ENCODE results near the gene DCP2.

DCP2 gene

DNA sequence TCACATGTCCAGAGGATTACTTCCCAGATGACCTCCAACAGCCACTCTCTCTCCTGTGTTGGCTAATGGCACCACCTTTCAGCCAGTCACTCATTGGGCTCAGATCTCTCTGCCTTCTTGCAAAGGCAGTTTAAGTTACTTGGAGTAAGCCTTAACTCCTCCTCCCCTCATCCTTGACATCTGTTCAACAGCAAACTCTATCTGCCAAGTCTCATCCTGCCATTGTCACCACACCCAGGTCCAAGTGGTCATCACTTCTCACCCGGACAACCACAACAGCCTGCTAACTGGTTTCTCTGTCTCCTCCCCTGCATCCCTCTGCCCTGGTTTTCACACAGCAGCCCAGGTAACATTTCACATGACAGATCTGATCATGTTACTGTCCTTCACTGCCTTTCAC lies 58.5 kb downstream of the DCP2 start:
- TF ChIP-seq RAD21 (IDR thresholded peaks at IDR 0.05; ENCODE audit: low read depth) (no peak), EGR1 (IDR thresholded peaks at IDR 0.05) (no peak), TAF1 (IDR thresholded peaks at IDR 0.05; ENCODE audit: low read depth) (no peak), NFIC (IDR thresholded peaks at IDR 0.05) (no peak), TEAD4 (IDR thresholded peaks at IDR 0.05) (no peak), FOXM1 (IDR thresholded peaks at IDR 0.05; ENCODE audit: borderline replicate concordance, low read depth) (no peak), TCF12 (IDR thresholded peaks at IDR 0.05; ENCODE audit: low read depth) (no peak), CEBPB (IDR thresholded peaks at IDR 0.05) (no peak), ZBTB7A (IDR thresholded peaks at IDR 0.05; ENCODE audit: low read depth) (no peak), EP300 (IDR thresholded peaks at IDR 0.05; ENCODE audit: borderline replicate concordance) (no peak)
- TF ChIP-seq, protein P1, sequence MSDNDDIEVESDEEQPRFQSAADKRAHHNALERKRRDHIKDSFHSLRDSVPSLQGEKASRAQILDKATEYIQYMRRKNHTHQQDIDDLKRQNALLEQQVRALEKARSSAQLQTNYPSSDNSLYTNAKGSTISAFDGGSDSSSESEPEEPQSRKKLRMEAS (IDR thresholded peaks at IDR 0.05) = no peak
- TF ChIP-seq, protein P2, sequence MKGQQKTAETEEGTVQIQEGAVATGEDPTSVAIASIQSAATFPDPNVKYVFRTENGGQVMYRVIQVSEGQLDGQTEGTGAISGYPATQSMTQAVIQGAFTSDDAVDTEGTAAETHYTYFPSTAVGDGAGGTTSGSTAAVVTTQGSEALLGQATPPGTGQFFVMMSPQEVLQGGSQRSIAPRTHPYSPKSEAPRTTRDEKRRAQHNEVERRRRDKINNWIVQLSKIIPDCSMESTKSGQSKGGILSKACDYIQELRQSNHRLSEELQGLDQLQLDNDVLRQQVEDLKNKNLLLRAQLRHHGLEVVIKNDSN (IDR thresholded peaks at IDR 0.05) = no peak

DNA sequence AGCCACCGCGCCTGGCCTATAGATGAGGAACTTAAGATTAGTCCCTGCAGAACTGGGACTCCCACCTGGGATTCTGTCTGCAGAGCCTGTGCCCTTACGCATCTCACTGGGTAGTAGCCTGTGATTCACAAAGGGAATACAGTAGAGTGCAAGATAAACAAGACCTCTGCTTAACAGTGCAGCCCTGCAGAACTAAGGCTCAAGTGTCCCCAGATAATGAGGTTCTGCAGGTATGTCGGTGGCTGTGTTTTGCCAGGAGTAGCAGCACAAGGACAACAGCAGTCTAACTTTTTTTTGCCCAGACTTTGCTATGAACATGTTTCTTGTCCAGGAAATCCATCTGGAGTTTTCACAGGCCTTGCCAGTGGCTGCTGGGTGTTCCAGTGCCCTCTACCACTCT lies 59.7 kb downstream of the DCP2 start:
- TF ChIP-seq CREB1 (IDR thresholded peaks at IDR 0.05; ENCODE audit: low read depth) = no peak
- no peak for TF ChIP-seq EGR1 (IDR thresholded peaks at IDR 0.05)
- TF ChIP-seq RAD21 (IDR thresholded peaks at IDR 0.05; ENCODE audit: low read depth) = no peak
- TF ChIP-seq YY1 (IDR thresholded peaks at IDR 0.05; ENCODE audit: low read depth) = no peak
- TF ChIP-seq ZBTB7A (IDR thresholded peaks at IDR 0.05; ENCODE audit: low read depth) = no peak
- no peak for TF ChIP-seq CEBPB (IDR thresholded peaks at IDR 0.05)
- TF ChIP-seq EP300 (IDR thresholded peaks at IDR 0.05; ENCODE audit: borderline replicate concordance) = no peak
- no peak for TF ChIP-seq TAF1 (IDR thresholded peaks at IDR 0.05; ENCODE audit: low read depth)
- TF ChIP-seq NFIC (IDR thresholded peaks at IDR 0.05) = no peak
- TF ChIP-seq REST (IDR thresholded peaks at IDR 0.05; ENCODE audit: low read depth) = no peak
- no peak for TF ChIP-seq TCF12 (IDR thresholded peaks at IDR 0.05; ENCODE audit: low read depth)
- TF ChIP-seq, protein P2 (IDR thresholded peaks at IDR 0.05) = no peak
- no peak for TF ChIP-seq TEAD4 (IDR thresholded peaks at IDR 0.05)
- TF ChIP-seq, protein P1 (IDR thresholded peaks at IDR 0.05) = no peak
- TF ChIP-seq FOXM1 (IDR thresholded peaks at IDR 0.05; ENCODE audit: borderline replicate concordance, low read depth) = no peak

DNA sequence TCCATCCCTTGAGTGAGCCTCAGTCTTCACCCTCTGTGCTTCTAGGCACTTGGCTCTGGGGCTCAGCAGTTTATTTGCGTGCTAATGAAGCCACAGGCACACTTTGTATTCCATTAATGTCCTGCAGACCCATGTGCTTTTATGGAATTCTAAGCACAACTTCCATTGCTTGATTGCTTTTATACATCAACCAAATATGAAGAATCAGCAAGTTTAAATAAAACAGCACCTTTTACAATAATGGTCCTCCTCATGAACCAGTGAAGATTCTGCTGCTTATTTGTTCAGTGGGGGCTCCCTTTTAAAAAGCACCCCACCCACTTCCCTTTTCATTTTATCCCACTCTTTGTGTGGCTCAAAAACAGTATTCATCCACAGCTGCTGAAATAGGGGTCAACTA lies 60.2 kb downstream of the DCP2 start:
- TF ChIP-seq ZBTB7A (IDR thresholded peaks at IDR 0.05; ENCODE audit: low read depth) = no peak
- TF ChIP-seq, protein P2 (IDR thresholded peaks at IDR 0.05) = no peak
- TF ChIP-seq EP300 (IDR thresholded peaks at IDR 0.05; ENCODE audit: borderline replicate concordance) = no peak
- no peak for TF ChIP-seq EGR1 (IDR thresholded peaks at IDR 0.05)
- no peak for TF ChIP-seq TAF1 (IDR thresholded peaks at IDR 0.05; ENCODE audit: low read depth)
- TF ChIP-seq, protein P1 (IDR thresholded peaks at IDR 0.05) = no peak
- TF ChIP-seq NFIC (IDR thresholded peaks at IDR 0.05) = no peak
- no peak for TF ChIP-seq FOXM1 (IDR thresholded peaks at IDR 0.05; ENCODE audit: borderline replicate concordance, low read depth)
- no peak for TF ChIP-seq TCF12 (IDR thresholded peaks at IDR 0.05; ENCODE audit: low read depth)
- no peak for TF ChIP-seq REST (IDR thresholded peaks at IDR 0.05; ENCODE audit: low read depth)
- no peak for TF ChIP-seq TEAD4 (IDR thresholded peaks at IDR 0.05)
- TF ChIP-seq RAD21 (IDR thresholded peaks at IDR 0.05; ENCODE audit: low read depth) = no peak
- no peak for TF ChIP-seq YY1 (IDR thresholded peaks at IDR 0.05; ENCODE audit: low read depth)
- TF ChIP-seq CEBPB (IDR thresholded peaks at IDR 0.05) = no peak
- TF ChIP-seq CREB1 (IDR thresholded peaks at IDR 0.05; ENCODE audit: low read depth) = no peak

- TF ChIP-seq, protein P1 (IDR thresholded peaks at IDR 0.05) = no peak
- no peak for TF ChIP-seq CEBPB (IDR thresholded peaks at IDR 0.05)
- no peak for TF ChIP-seq EP300 (IDR thresholded peaks at IDR 0.05; ENCODE audit: borderline replicate concordance)
- TF ChIP-seq TEAD4 (IDR thresholded peaks at IDR 0.05) = no peak
- no peak for TF ChIP-seq REST (IDR thresholded peaks at IDR 0.05; ENCODE audit: low read depth)
- no peak for TF ChIP-seq FOXM1 (IDR thresholded peaks at IDR 0.05; ENCODE audit: borderline replicate concordance, low read depth)
- TF ChIP-seq, protein P2 (IDR thresholded peaks at IDR 0.05) = no peak
- TF ChIP-seq EGR1 (IDR thresholded peaks at IDR 0.05) = no peak
- TF ChIP-seq CREB1 (IDR thresholded peaks at IDR 0.05; ENCODE audit: low read depth) = no peak
- no peak for TF ChIP-seq TCF12 (IDR thresholded peaks at IDR 0.05; ENCODE audit: low read depth)
Measured at GRCh38 chr5:113038136-113038535, 61.5 kb downstream of the DCP2 start.

All from Ishikawa (cell line).